K562 (cell line): ENCODE measurements around the gene PXN. TPM values are rescaled to one million over a fixed set of nuclear protein-coding genes. Genes with fewer than 3 reads are reported as not detected.

Experiments
- AFF4 ChIP-seq: sonication (generic); formaldehyde crosslinking; IDR thresholded peaks from 2 replicates; pipeline ENCODE4 v1.8.0; 2023; ENCODE audit warnings: mild to moderate bottlenecking, missing genetic modification reagents
- GTF3C2 ChIP-seq: IDR thresholded peaks from 3 replicates; pipeline ENCODE4 v1.6.1; 2011; ENCODE audit warnings: borderline replicate concordance, mild to moderate bottlenecking, moderate library complexity; ENCODE audit not compliant: insufficient read length; ENCODE audit errors: extremely low read depth
- NBN ChIP-seq: fragments of 450-650 bp; IDR thresholded peaks from 2 replicates; pipeline ENCODE4 v1.6.1; 2016; ENCODE audit warnings: low read depth, mild to moderate bottlenecking
- RREB1 ChIP-seq: fragments of 250-450 bp; sonication (Bioruptor Pico); IDR thresholded peaks from 2 replicates; pipeline ENCODE4 v1.4.0; 2020
- SIX5 ChIP-seq, 2 experiments: IDR thresholded peaks; 2 replicates each; pipeline ENCODE4 v1.6.1; 2011; ENCODE audit warnings: low read length in 2 of 2, borderline replicate concordance in 1 of 2, low read depth in 1 of 2, mild to moderate bottlenecking in 1 of 2, moderate library complexity in 1 of 2; ENCODE audit not compliant: insufficient read depth in 1 of 2
- ZNF212 ChIP-seq: fragments of 450-650 bp; formaldehyde crosslinking; IDR thresholded peaks from 2 replicates; pipeline ENCODE4 v1.4.0; 2020; ENCODE audit warnings: mild to moderate bottlenecking
- ZNF639 ChIP-seq, 2 experiments: fragments of 200-800 bp in 1 of 2; sonication (Bioruptor generic) in 1 of 2; sonication (generic) in 1 of 2; formaldehyde crosslinking in 1 of 2; IDR thresholded peaks in 1 of 2; conservative IDR thresholded peaks in 1 of 2; 2 replicates each; pipeline versions ENCODE4 v1.5.0 to v1.6.1; 2016 to 2020; ENCODE audit warnings: missing compliant biosample characterization in 1 of 2, missing genetic modification characterization in 1 of 2, missing genetic modification reagents in 1 of 2
- ZNF707 ChIP-seq: fragments of 250-450 bp; sonication (Bioruptor Pico); conservative IDR thresholded peaks from 2 replicates; pipeline ENCODE4 v1.8.0; 2022; ENCODE audit warnings: inconsistent platforms, mild to moderate bottlenecking, moderate library complexity
- polyA plus RNA-seq, 8 experiments: library from polyadenylated mRNA; depleted of rRNA in 4 of 8; stranded (reverse) in 5 of 8; unstranded in 3 of 8; fragments of >200 nt; fragmentation: Nextera tagmentation in 2 of 8; fragmentation: Illumina TruSeq in 1 of 8; extraction: Ambion mirVana in 2 of 8; extraction: Trizol in 1 of 8; gene quantifications; 2 replicates each; pipeline versions ENCODE4 v1.2.1 to v1.2.3, GENCODE V29; 2011 to 2014; ENCODE audit warnings: inconsistent platforms in 1 of 8, missing spikeins in 1 of 8
- total RNA-seq, 7 experiments: library from RNA; depleted of rRNA in 6 of 7; stranded (reverse); fragments of >200 nt in 6 of 7; fragmentation: Illumina TruSeq in 2 of 7; extraction: Trizol in 2 of 7; gene quantifications; 2 replicates each; pipeline versions ENCODE4 v1.2.1 to v1.2.3, GENCODE V29; 2011 to 2021; ENCODE audit warnings: low replicate concordance in 1 of 7

The PXN gene
- total and polyA plus RNA-seq, 9 of the 15 experiments (the other 6 are each of a cell fraction or from before 2014, with no cell fraction given) = 4.0 to 74.1 (median 18.6) TPM

- no peak for TF ChIP-seq GTF3C2
- TF ChIP-seq NBN = peak; percentile 97
- peak in 1 of 2 experiments; percentile 54; a peak in 2 of 4 replicates for TF ChIP-seq ZNF639 (CRISPR knock-in tag; conservative IDR thresholded peaks at IDR 0.05 in 1 of 2, IDR thresholded peaks at IDR 0.05 in 1 of 2)
- TF ChIP-seq AFF4 (CRISPR knock-in tag) = peak; percentile 95; the same call in 1 of the 2 replicates
- no peak for TF ChIP-seq RREB1 (CRISPR knock-in tag)
- no peak for TF ChIP-seq ZNF212 (CRISPR knock-in tag)
- no peak for TF ChIP-seq SIX5 (IDR thresholded peaks at IDR 0.05; ENCODE audit: borderline replicate concordance in 1 of 2, insufficient read depth in 1 of 2, low read depth in 1 of 2, low read length in 2 of 2)
- no peak for TF ChIP-seq ZNF707 (CRISPR knock-in tag)
Observed at GRCh38 chr12:120292661-120293531, 27.4 kb upstream of the PXN start, which contains the start of gene RNU4-1 (continued).
